ENCODE measurements around the gene TDRD9. TPM values are rescaled to one million over a fixed set of nuclear protein-coding genes. Genes with fewer than 3 reads are reported as not detected.
A peak's percentile ranks its signal among the peaks of the same experiment; 100 is the strongest.

Gene TDRD9
- total RNA-seq, 4 donors from 2014 or later, result 0.17 to 1.5 (median 0.31) TPM; not detected in 1

DNA sequence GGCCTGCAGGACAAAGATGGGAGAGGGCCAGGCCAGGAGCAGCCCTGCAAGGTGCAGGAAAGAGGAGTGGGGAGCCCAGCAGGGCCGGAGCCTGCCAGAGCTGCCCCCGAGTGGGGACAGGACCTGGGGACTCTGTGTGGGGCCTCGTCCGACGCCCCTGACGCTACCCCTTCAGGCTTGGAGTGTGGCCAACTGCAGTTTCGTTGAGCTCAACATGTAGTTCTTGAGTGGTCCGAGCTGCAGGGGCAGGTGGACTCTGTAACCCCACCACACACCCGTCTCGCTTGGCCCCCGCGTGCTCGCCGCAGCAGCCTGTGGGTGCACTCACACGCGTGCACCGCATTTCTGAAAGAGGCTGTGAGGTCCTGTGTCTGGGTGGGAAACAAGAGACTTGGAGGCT lies 159.2 kb downstream of the TDRD9 start:
- Histone ChIP-seq H3K36me3 (no peaks in the 10 kb centered on the region), H3K9me3 (no peaks in the 10 kb centered on the region), H3K4me1 (peaks cover 0 to 2% of the 10 kb centered on the region in 2 donors), H3K27ac (no peak overlapping the region), H3K27me3 (peaks cover 3 to 29% (median 20%) of the 10 kb centered on the region in 3 donors), H3K4me3 (no peak overlapping the region)
- TF ChIP-seq, protein P1, sequence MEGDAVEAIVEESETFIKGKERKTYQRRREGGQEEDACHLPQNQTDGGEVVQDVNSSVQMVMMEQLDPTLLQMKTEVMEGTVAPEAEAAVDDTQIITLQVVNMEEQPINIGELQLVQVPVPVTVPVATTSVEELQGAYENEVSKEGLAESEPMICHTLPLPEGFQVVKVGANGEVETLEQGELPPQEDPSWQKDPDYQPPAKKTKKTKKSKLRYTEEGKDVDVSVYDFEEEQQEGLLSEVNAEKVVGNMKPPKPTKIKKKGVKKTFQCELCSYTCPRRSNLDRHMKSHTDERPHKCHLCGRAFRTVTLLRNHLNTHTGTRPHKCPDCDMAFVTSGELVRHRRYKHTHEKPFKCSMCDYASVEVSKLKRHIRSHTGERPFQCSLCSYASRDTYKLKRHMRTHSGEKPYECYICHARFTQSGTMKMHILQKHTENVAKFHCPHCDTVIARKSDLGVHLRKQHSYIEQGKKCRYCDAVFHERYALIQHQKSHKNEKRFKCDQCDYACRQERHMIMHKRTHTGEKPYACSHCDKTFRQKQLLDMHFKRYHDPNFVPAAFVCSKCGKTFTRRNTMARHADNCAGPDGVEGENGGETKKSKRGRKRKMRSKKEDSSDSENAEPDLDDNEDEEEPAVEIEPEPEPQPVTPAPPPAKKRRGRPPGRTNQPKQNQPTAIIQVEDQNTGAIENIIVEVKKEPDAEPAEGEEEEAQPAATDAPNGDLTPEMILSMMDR (IDR thresholded peaks at IDR 0.05 in 4 of 5, conservative IDR thresholded peaks at IDR 0.05 in 1 of 5), result no peak
- no peak for TF ChIP-seq POLR2A (IDR thresholded peaks at IDR 0.05)
- no peak for ATAC-seq
- DNase-seq, result no peak
- in situ Hi-C loops (cut with MboI; ENCODE audit: low sequenced_read_pairs in 4 of 4), result no loop called here
- intact Hi-C loops (cut with DNase I; ENCODE audit: low total_unique reads), result no loop called here

DNA sequence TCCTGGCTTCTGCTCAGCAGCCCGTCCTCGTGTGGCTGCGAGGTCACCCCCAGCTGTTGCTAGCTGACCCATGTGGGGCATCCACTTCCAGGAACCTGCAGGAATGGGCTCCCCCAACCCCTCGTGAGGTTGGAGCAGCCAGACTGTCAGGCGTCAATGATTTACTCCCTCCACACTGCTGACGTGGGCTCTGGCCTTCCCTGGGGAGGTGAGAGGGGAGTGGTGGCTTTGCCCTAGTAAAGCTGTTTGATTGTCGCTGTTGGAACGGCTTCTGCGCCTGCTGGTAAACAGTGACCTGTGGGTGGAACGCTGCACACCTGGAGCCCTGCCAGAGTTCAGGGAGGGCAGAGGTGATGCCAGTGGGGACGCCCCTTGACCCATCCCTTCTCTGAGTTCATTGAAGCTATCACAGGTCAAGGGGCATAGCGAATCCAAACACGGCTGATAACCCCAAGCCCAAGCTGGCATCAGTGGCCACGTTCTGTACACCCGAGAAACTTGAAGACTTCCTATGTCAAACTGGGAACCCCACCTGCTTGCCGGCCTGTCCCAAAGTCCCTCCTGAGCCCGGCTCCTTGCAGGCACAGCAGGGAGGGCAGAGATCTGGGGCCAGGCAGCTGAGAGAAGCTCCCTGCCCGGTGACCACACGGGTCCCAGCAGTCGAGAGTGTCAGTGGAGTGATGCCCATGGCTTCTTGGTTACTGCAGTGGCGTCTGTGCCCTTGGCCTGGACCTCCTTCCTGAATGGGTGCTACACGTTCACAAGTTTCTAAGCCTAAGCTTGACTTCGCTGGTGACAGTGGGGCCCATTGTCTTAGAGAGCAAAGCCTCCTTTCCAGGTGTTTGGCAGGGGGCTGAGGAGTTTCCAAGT lies 160.0 kb downstream of the TDRD9 start:
- DNase-seq, result no peak
- no peaks in the 10 kb centered on the region for H3K4me1 ChIP-seq

DNA sequence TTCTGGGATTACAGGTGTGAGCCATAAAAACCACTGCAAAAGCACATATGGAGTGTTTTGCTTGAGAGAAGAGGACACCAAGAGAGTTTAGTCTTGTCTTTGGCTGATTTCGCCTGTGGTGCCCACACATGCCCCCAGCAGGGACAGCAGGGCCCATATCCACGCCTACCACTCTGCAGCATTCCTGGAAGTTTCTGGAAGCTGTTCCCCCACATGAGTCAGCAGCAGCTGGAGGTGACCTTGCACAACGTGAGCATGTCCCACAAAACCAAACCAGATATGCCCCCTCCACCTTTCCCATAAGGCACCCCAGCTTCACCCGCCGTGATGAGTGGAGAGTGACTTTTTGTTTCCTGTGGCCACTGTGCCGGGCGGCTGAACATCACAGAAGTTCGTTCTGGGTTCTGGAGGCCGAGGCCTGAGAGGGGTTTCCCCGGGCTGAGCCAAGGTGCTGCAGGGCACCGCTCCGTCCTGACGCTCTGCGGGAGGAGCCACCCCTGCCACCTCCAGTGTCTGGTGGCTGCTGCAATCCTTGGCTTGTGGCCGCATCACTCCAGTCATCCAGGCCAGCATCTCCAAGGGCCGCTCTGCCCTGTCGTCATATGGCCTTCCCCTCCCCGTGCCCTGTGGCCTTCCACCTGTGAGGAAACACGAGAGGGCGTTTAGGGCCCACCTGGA lies 162.0 kb downstream of the TDRD9 start:
- ATAC-seq, result no peak
- no peak overlapping the region for H3K27ac ChIP-seq
- H3K27me3 ChIP-seq, result peaks cover 3 to 32% (median 29%) of the 10 kb centered on the region in 3 donors
- H3K4me3 ChIP-seq, result no peak overlapping the region
- H3K4me1 ChIP-seq, result no peaks in the 10 kb centered on the region
- intact Hi-C loops (cut with DNase I; ENCODE audit: low total_unique reads), result no loop called here
- no peaks in the 10 kb centered on the region for H3K9me3 ChIP-seq
- no peaks in the 10 kb centered on the region for H3K36me3 ChIP-seq
- in situ Hi-C loops (cut with MboI; ENCODE audit: low sequenced_read_pairs in 4 of 4), result no loop called here
- TF ChIP-seq POLR2A (IDR thresholded peaks at IDR 0.05), result no peak
- TF ChIP-seq, protein P1 (IDR thresholded peaks at IDR 0.05 in 4 of 5, conservative IDR thresholded peaks at IDR 0.05 in 1 of 5), result no peak
- DNase-seq, result peak in 1 of 2 donors; percentile 2

More for the DNA sequence above, 160.0 kb downstream of the TDRD9 start:
- Histone ChIP-seq H3K27ac (no peak overlapping the region), H3K9me3 (no peaks in the 10 kb centered on the region), H3K36me3 (no peaks in the 10 kb centered on the region), H3K27me3 (peaks cover 3 to 32% (median 20%) of the 10 kb centered on the region in 3 donors), H3K4me3 (no peak overlapping the region)
- in situ Hi-C loops (cut with MboI; ENCODE audit: low sequenced_read_pairs in 4 of 4) (no loop called here), intact Hi-C loops (cut with DNase I; ENCODE audit: low total_unique reads) (no loop called here)
- no peak for ATAC-seq
- TF ChIP-seq, protein P1 (IDR thresholded peaks at IDR 0.05 in 4 of 5, conservative IDR thresholded peaks at IDR 0.05 in 1 of 5), result no peak
- no peak for TF ChIP-seq POLR2A (IDR thresholded peaks at IDR 0.05)

DNA sequence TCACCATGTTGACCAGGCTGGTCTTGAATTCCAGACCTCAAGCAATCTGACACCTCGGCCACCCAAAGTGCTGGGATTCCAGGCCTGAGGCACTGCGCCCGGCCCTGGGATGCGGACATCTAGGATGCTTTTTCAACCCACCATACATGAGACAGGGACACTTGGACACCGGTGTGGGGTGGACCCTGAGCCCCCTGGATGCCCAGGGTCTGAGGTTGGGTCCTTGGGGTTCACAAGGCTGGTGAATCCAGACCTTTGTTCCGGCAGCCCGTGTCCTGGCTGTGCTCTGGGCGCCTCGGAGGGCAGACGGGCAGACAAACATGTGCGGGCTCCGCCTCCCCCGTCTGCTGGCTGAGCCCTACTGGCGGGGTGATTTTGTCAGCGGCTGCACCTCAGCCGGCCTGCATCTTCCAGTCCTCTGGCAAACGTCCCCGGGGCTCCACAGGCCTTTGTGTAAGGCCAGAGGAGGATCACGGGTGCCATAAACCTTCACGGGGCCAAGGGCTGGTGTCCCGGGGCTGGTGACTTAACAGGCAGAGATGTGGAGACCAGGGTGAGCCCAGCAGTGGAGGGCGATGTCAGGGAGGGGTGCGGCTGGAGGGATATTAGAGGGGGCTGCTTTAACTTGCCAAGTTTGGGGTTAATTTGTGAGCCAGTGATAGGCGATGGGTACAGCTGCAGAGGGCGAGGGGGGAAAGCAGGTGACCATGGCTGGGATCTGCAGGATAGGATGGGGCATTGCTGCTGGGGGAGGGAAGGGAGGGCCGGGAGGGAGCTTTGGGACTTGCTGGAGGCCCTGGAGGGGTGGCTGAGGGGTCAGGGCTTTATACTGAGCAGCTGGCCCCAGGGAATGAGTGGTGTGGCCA lies 163.0 kb downstream of the TDRD9 start:
- no peak for TF ChIP-seq POLR2A (IDR thresholded peaks at IDR 0.05)
- TF ChIP-seq, protein P1 (IDR thresholded peaks at IDR 0.05 in 4 of 5, conservative IDR thresholded peaks at IDR 0.05 in 1 of 5), result no peak
- Histone ChIP-seq H3K27ac (no peak overlapping the region), H3K4me3 (no peak overlapping the region), H3K36me3 (no peaks in the 10 kb centered on the region), H3K9me3 (no peaks in the 10 kb centered on the region), H3K27me3 (peaks cover 0 to 24% (median 24%) of the 10 kb centered on the region in 3 donors), H3K4me1 (no peaks in the 10 kb centered on the region)
- in situ Hi-C loops (cut with MboI; ENCODE audit: low sequenced_read_pairs in 4 of 4) (no loop called here), intact Hi-C loops (cut with DNase I; ENCODE audit: low total_unique reads) (no loop called here)
- DNase-seq (peak in 1 of 2 donors; percentile 5), ATAC-seq (no peak)
